Neuronal stem cell (in vitro differentiated cells): Measurements from ENCODE around the gene HLA-DOA. TPM values are rescaled to one million over a fixed set of nuclear protein-coding genes. Genes with fewer than 3 reads are reported as not detected.
A peak's percentile ranks its signal among the peaks of the same experiment; 100 is the strongest.

Experiments
- DNase-seq: peaks from one replicate; pipeline ENCODE4 v3.0.0-alpha.2; 2013; ENCODE audit warnings: low spot score
- H2AFZ ChIP-seq: one replicate; pipeline ENCODE4 v1.6.1; 2013; ENCODE audit warnings: mild to moderate bottlenecking, low read length, inconsistent platforms
- H2AK5ac ChIP-seq: 2 replicates; pipeline ENCODE4 v1.6.1; 2013; ENCODE audit warnings: low read depth, mild to moderate bottlenecking, inconsistent platforms, low read length, moderate library complexity, mixed read lengths
- H2BK120ac ChIP-seq: 2 replicates; pipeline ENCODE4 v1.6.1; 2013; ENCODE audit warnings: low read depth, mild to moderate bottlenecking, inconsistent platforms, low read length, moderate library complexity, mixed read lengths
- H2BK12ac ChIP-seq: one replicate; pipeline ENCODE4 v1.6.1; 2013; ENCODE audit warnings: low read length, inconsistent platforms
- H2BK15ac ChIP-seq: 2 replicates; pipeline ENCODE4 v1.6.1; 2013; ENCODE audit warnings: mild to moderate bottlenecking, low read length, inconsistent platforms, mixed read lengths
- H2BK5ac ChIP-seq: one replicate; pipeline ENCODE4 v1.6.1; 2013; ENCODE audit warnings: inconsistent platforms, mild to moderate bottlenecking, low read length, moderate library complexity
- H3K14ac ChIP-seq: one replicate; pipeline ENCODE4 v1.6.1; 2013; ENCODE audit warnings: low read length, inconsistent platforms
- H3K18ac ChIP-seq: 2 replicates; pipeline ENCODE4 v1.6.1; 2013; ENCODE audit warnings: low read length, inconsistent platforms
- H3K23ac ChIP-seq: 2 replicates; pipeline ENCODE4 v1.6.1; 2013; ENCODE audit warnings: low read depth, mild to moderate bottlenecking, mixed read lengths, low read length, inconsistent platforms; ENCODE audit not compliant: poor library complexity
- H3K27ac ChIP-seq: replicated peaks from 3 replicates; pipeline ENCODE4 v1.5.1; 2013; ENCODE audit warnings: low read length, inconsistent platforms
- H3K27me3 ChIP-seq, 3 experiments: 2 replicates each; pipeline ENCODE4 v1.6.1; 2013; ENCODE audit warnings: low read length in 3 of 3, mild to moderate bottlenecking in 2 of 3, inconsistent platforms in 1 of 3, low read depth in 1 of 3, mixed read lengths in 1 of 3, moderate library complexity in 1 of 3; ENCODE audit not compliant: control insufficient read depth in 3 of 3, insufficient read depth in 3 of 3
- H3K36me3 ChIP-seq, 2 donors: replicated peaks in 1 of 2; 2 replicates each; pipeline ENCODE4 v1.6.1; 2013; ENCODE audit warnings: low read length in 2 of 2; ENCODE audit not compliant: control insufficient read depth in 2 of 2, insufficient read depth in 2 of 2
- H3K4ac ChIP-seq: 2 replicates; pipeline ENCODE4 v1.6.1; 2013; ENCODE audit warnings: inconsistent platforms, mild to moderate bottlenecking, low read length, moderate library complexity
- H3K4me1 ChIP-seq, 2 donors: 1 replicate in 1 of 2; 2 replicates in 1 of 2; pipeline ENCODE4 v1.6.1; 2013; ENCODE audit warnings: low read length in 2 of 2, low read depth in 1 of 2; ENCODE audit not compliant: control insufficient read depth in 2 of 2, insufficient read depth in 1 of 2
- H3K4me2 ChIP-seq: one replicate; pipeline ENCODE4 v1.6.1; 2013; ENCODE audit warnings: mild to moderate bottlenecking, low read length, inconsistent platforms; ENCODE audit not compliant: insufficient read depth, poor library complexity, severe bottlenecking
- H3K4me3 ChIP-seq, 2 donors: 2 replicates each; pipeline ENCODE4 v1.5.1; 2013; ENCODE audit warnings: low read length in 2 of 2, mild to moderate bottlenecking in 2 of 2, inconsistent platforms in 1 of 2, moderate library complexity in 1 of 2
- H3K79me1 ChIP-seq: one replicate; pipeline ENCODE4 v1.6.1; 2013; ENCODE audit warnings: low read depth, mild to moderate bottlenecking, inconsistent platforms, low read length, moderate library complexity
- H3K9ac ChIP-seq: one replicate; pipeline ENCODE4 v1.6.1; 2013; ENCODE audit warnings: mild to moderate bottlenecking, low read depth, low read length, inconsistent platforms; ENCODE audit not compliant: poor library complexity
- H3K9me3 ChIP-seq, 2 donors: replicated peaks in 1 of 2; 2 replicates each; pipeline versions ENCODE3 to v1.6.1; 2013; ENCODE audit warnings: low read length in 2 of 2, mild to moderate bottlenecking in 2 of 2, inconsistent platforms in 1 of 2, low read depth in 1 of 2, mixed read lengths in 1 of 2, moderate library complexity in 1 of 2; ENCODE audit not compliant: control insufficient read depth in 2 of 2, insufficient read depth in 1 of 2
- H4K8ac ChIP-seq: one replicate; pipeline ENCODE4 v1.6.1; 2013; ENCODE audit warnings: low read depth, mild to moderate bottlenecking, inconsistent platforms, low read length, moderate library complexity
- H4K91ac ChIP-seq: one replicate; pipeline ENCODE4 v1.6.1; 2013; ENCODE audit warnings: low read length, low read depth, mild to moderate bottlenecking, inconsistent platforms; ENCODE audit not compliant: poor library complexity
- WGBS, 2 donors: extraction: QIAGEN DNeasy Blood & Tissue Kit; methylation state at CpG; one replicate each; pipeline ENCODE4 v1.1.7; 2013; ENCODE audit warnings: missing lambda C conversion rate in 2 of 2, mixed read lengths in 1 of 2; ENCODE audit not compliant: insufficient read length in 2 of 2, insufficient replicate concordance in 1 of 2; ENCODE audit errors: extremely low coverage in 2 of 2; 5-methylcytosine and 5-hydroxymethylcytosine counted together
- polyA plus RNA-seq, 2 experiments: library from polyadenylated mRNA; stranded (reverse); fragments of 200-250 nt; gene quantifications; one replicate each; pipeline ENCODE4 v1.2.3, GENCODE V29; 2013

Gene HLA-DOA
- polyA plus RNA-seq (2013, experiment 1 of 2) = 12.8 TPM
- polyA plus RNA-seq (2013, experiment 2 of 2) = 13.6 TPM

DNA sequence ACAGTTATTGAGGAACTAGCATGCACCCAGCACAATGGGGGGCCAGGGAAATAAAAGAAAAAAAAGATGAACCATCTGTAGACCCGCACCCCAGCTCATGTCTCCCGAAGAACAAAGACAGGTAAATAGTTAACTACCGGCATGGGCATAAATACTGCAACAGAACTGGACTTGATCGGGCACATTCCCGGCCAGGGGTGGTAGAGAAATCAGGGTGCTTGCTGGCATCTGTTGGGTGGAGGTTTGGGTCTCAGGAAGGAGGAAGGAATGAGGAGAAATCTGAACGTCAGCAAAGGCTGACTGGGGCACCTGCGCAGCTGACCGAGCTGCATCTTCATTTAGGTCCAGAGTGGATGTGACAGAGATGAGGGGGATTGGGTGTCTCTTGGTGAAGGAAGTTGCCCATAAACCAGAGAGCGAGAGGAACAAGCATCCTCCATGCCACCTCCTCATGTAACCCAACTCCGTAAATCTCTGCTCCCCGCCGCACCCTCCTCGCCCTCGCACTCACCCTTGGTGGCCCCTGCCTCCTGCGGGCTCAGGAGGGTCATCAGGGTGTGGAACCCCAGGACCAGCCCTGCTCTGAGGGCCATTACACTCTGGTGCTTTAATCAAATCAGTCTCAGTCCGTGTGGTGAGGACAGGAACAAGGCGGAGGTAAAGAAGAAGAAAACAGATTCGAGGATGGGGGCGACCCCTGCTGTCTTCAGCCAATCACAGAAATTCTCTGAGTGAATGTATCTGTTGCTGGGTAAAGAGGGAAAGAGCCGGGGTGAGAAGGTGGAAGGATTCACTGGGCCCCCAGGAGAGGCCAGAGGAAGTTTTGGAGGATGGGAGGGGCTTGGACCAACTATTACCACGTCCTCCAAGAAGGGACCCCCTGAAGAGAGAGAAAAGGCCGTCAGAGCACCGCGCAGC is at the start of gene HLA-DOA:
Gene HLA-DOA (minus strand): TSS at position 648 of the 918 bp plus-strand sequence.
- H2AK5ac ChIP-seq = no peak within 1 kb of the TSS
- H3K4ac ChIP-seq = no peak within 1 kb of the TSS
- WGBS, 2 donors = no CpG with 5 or more reads among the region's 24 CpGs
- H3K9me3 ChIP-seq = no peaks in the 10 kb centered on the region
- no peak within 1 kb of the TSS for H3K14ac ChIP-seq
- peak within 1 kb of the TSS; percentile 85 for H2AFZ ChIP-seq
- DNase-seq = peak; percentile 69
- H2BK120ac ChIP-seq = no peak within 1 kb of the TSS
- no peak within 1 kb of the TSS for H3K27ac ChIP-seq
- H4K91ac ChIP-seq = no peak within 1 kb of the TSS
- H3K4me3 ChIP-seq = peak within 1 kb of the TSS; percentile 18 to 74
- H3K18ac ChIP-seq = peak within 1 kb of the TSS; percentile 92
- peak within 1 kb of the TSS; percentile 84 for H3K4me2 ChIP-seq
- H3K9ac ChIP-seq = peak within 1 kb of the TSS; percentile 73
- H3K36me3 ChIP-seq = no peaks in the 10 kb centered on the region
- H4K8ac ChIP-seq = peak within 1 kb of the TSS; percentile 98
- peak within 1 kb of the TSS; percentile 45 for H2BK15ac ChIP-seq
- no peak within 1 kb of the TSS for H3K23ac ChIP-seq
- H2BK12ac ChIP-seq = no peak within 1 kb of the TSS
- peaks cover 0 to 64% (median 0%) of the 10 kb centered on the region in 3 experiments for H3K27me3 ChIP-seq
- no peak within 1 kb of the TSS for H2BK5ac ChIP-seq
- no peaks in the 10 kb centered on the region for H3K79me1 ChIP-seq
- peaks cover 0 to 4% of the 10 kb centered on the region in 2 donors for H3K4me1 ChIP-seq

DNA sequence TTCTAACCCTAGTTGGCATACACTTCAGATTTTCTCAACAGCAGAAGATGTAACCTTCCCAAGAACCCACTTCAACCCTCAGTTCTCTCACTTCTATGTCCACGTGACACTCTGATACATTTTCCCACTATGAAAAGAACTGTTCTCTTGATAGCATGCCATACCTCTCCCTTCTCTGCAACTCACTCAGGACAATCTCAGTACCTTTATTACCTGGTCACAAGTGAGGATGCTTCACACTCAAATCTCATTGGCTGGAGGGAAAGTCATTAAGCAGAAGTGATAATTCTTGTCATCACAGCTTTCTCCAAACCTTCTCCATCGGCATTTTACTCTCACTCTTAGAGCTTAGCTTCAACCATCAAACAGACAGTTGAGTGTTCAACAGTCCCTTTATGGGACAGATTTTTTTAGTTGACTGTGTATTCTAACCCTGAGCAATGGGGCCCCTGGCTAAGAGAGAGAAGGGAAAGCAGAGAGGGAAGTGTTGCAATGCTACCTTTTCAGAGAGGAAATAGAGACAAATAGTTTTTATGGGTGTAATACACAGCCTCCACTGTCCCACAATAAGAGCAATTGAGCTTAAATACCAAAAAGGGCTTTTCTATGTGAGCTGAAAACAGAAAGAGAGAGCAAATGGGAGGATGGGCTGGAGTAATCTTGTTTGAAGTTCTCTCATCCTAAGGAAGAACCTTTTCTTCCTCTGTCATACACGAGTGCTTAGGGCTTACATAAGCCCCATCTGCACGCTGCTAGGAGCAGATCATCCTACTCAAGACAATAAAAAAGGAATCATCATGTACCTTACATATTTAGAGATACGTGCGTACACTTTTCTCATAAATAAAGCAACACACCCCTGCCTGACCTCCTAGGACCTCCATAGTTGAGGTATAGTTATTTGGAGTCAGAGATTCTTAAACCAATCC is 48.1 kb upstream of the HLA-DOA start:
- Histone ChIP-seq H3K18ac (no peak overlapping the region), H3K4me1 (no peaks in the 10 kb centered on the region), H2AFZ (no peak overlapping the region), H3K36me3 (no peaks in the 10 kb centered on the region), H3K4ac (no peak overlapping the region), H2BK15ac (no peak overlapping the region), H2BK12ac (no peak overlapping the region), H3K27ac (no peak overlapping the region), H4K91ac (no peak overlapping the region), H3K27me3 (peaks cover 0 to 11% (median 0%) of the 10 kb centered on the region in 3 experiments), H3K79me1 (no peaks in the 10 kb centered on the region), H3K9me3 (no peaks in the 10 kb centered on the region), H2BK5ac (no peak overlapping the region), H2BK120ac (no peak overlapping the region), H3K4me3 (no peak overlapping the region), H3K4me2 (no peak overlapping the region), H4K8ac (no peak overlapping the region), H3K9ac (no peak overlapping the region), H2AK5ac (no peak overlapping the region), H3K14ac (no peak overlapping the region), H3K23ac (no peak overlapping the region)
- no CpG with 5 or more reads among the region's 6 CpGs for WGBS, 2 donors
- DNase-seq = no peak

DNA sequence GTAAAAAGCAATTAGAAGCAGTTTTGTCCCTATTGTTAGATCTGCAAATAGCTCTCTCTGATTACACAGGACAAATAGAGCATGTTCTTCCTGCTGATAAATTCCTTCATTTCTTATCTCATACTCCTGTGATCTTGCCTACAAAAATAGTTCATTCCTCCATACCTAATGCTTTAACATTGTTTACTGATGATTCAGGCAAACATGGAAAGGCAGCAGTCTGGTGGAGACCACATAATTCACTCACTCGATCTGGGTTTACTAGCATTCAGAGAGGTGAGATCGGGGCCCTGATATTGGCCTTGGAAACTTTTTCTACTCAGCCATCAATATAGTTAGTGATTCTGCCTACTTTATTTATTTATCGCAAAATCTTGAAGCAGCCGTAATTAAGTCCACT is 43.8 kb upstream of the HLA-DOA start:
- DNase-seq = no peak
- Histone ChIP-seq H4K8ac (no peak overlapping the region), H2AK5ac (no peak overlapping the region), H3K9ac (no peak overlapping the region), H3K14ac (no peak overlapping the region), H2AFZ (no peak overlapping the region), H4K91ac (no peak overlapping the region), H3K18ac (no peak overlapping the region), H2BK15ac (no peak overlapping the region), H3K23ac (no peak overlapping the region), H3K4me3 (no peak overlapping the region), H2BK12ac (no peak overlapping the region), H2BK120ac (no peak overlapping the region), H3K79me1 (no peaks in the 10 kb centered on the region), H3K4ac (no peak overlapping the region), H3K36me3 (no peaks in the 10 kb centered on the region), H3K9me3 (no peaks in the 10 kb centered on the region), H3K27ac (no peak overlapping the region), H2BK5ac (no peak overlapping the region), H3K4me2 (no peak overlapping the region), H3K4me1 (peaks cover 0 to 5% of the 10 kb centered on the region in 2 donors), H3K27me3 (peaks cover 0 to 35% (median 0%) of the 10 kb centered on the region in 3 experiments)
- no CpG with 5 or more reads among the region's 4 CpGs for WGBS, 2 donors

GRCh38 chr6:33052627-33053026 is 43.2 kb upstream of the HLA-DOA start:
- no peak overlapping the region for H3K27ac ChIP-seq
- H4K91ac ChIP-seq = no peak overlapping the region
- H2AFZ ChIP-seq = no peak overlapping the region
- H3K9ac ChIP-seq = no peak overlapping the region
- no peak overlapping the region for H2AK5ac ChIP-seq
- DNase-seq = no peak
- H3K36me3 ChIP-seq = no peaks in the 10 kb centered on the region
- H3K23ac ChIP-seq = no peak overlapping the region
- no peak overlapping the region for H3K4ac ChIP-seq
- no peak overlapping the region for H2BK12ac ChIP-seq
- H2BK15ac ChIP-seq = no peak overlapping the region
- H3K79me1 ChIP-seq = no peaks in the 10 kb centered on the region
- no peak overlapping the region for H3K4me3 ChIP-seq
- peaks cover 0 to 31% (median 0%) of the 10 kb centered on the region in 3 experiments for H3K27me3 ChIP-seq
- H3K4me2 ChIP-seq = no peak overlapping the region
- no peak overlapping the region for H4K8ac ChIP-seq
- peaks cover 0 to 5% of the 10 kb centered on the region in 2 donors for H3K4me1 ChIP-seq
- no peaks in the 10 kb centered on the region for H3K9me3 ChIP-seq
- no peak overlapping the region for H3K18ac ChIP-seq
- no peak overlapping the region for H2BK120ac ChIP-seq
- no peak overlapping the region for H3K14ac ChIP-seq
- no peak overlapping the region for H2BK5ac ChIP-seq
